Astrocyte (in vitro differentiated cells and primary cell): ENCODE data around the gene ST14. TPM values are rescaled to one million over a fixed set of nuclear protein-coding genes. Genes with fewer than 3 reads are reported as not detected.

ENCODE experiments used
- DNase-seq: peaks from one replicate; pipeline ENCODE4 v3.0.0-alpha.2; 2010; ENCODE audit warnings: low read depth
- FAIRE-seq: peaks from 2 replicates; lab custom pipeline; 2011; peaks lifted over from hg19 to GRCh38; lab: Jason Lieb, UNC
- H2AFZ ChIP-seq: 2 replicates; pipeline ENCODE4 v1.6.0; 2012; ENCODE audit warnings: low read depth, low read length, inconsistent platforms
- H3K27ac ChIP-seq: 2 replicates; pipeline ENCODE4 v1.5.1; 2011; ENCODE audit warnings: low read depth, low read length, inconsistent platforms
- H3K27me3 ChIP-seq: 2 replicates; pipeline ENCODE4 v1.6.0; 2011; ENCODE audit warnings: low read length, inconsistent platforms; ENCODE audit not compliant: insufficient read depth
- H3K36me3 ChIP-seq: 2 replicates; pipeline ENCODE4 v1.5.1; 2011; ENCODE audit warnings: low read length, inconsistent platforms; ENCODE audit not compliant: insufficient read depth
- H3K4me1 ChIP-seq: 2 replicates; pipeline ENCODE4 v1.5.1; 2011; ENCODE audit warnings: low read length, inconsistent platforms; ENCODE audit not compliant: insufficient read depth
- H3K4me2 ChIP-seq: 2 replicates; pipeline ENCODE4 v1.6.0; 2012; ENCODE audit warnings: low read length, inconsistent platforms
- H3K4me3 ChIP-seq: 2 replicates; pipeline ENCODE4 v1.5.1; 2011; ENCODE audit warnings: low read depth, mild to moderate bottlenecking, low read length, inconsistent platforms; ENCODE audit not compliant: insufficient read depth
- H3K79me2 ChIP-seq: 2 replicates; pipeline ENCODE4 v1.6.0; 2012; ENCODE audit warnings: mild to moderate bottlenecking, low read length, inconsistent platforms; ENCODE audit not compliant: insufficient read depth
- H3K9ac ChIP-seq: 2 replicates; pipeline ENCODE4 v1.6.0; 2012; ENCODE audit warnings: mild to moderate bottlenecking, low read length, inconsistent platforms
- H3K9me3 ChIP-seq: 2 replicates; pipeline ENCODE4 v1.5.1; 2012; ENCODE audit warnings: low read depth, mild to moderate bottlenecking, low read length, inconsistent platforms; ENCODE audit not compliant: insufficient read depth
- H4K20me1 ChIP-seq: 2 replicates; pipeline ENCODE4 v1.6.0; 2012; ENCODE audit warnings: low read length, inconsistent platforms; ENCODE audit not compliant: insufficient read depth
- H3K27ac Mint-ChIP-seq: one replicate; pipeline ENCODE4 v1.8.0; 2021; ENCODE audit warnings: mild to moderate bottlenecking, mixed read lengths; ENCODE audit not compliant: unreplicated experiment
- H3K27me3 Mint-ChIP-seq: one replicate; pipeline ENCODE4 v1.8.0; 2021; ENCODE audit warnings: low read depth, mixed read lengths; ENCODE audit not compliant: unreplicated experiment
- H3K36me3 Mint-ChIP-seq: one replicate; pipeline ENCODE4 v1.8.0; 2021; ENCODE audit warnings: low read depth, mixed read lengths; ENCODE audit not compliant: unreplicated experiment
- H3K4me1 Mint-ChIP-seq: one replicate; pipeline ENCODE4 v1.8.0; 2021; ENCODE audit warnings: low read depth, mixed read lengths; ENCODE audit not compliant: unreplicated experiment
- H3K4me3 Mint-ChIP-seq: one replicate; pipeline ENCODE4 v1.8.0; 2021; ENCODE audit warnings: mild to moderate bottlenecking, moderate library complexity, mixed read lengths; ENCODE audit not compliant: unreplicated experiment
- H3K9me3 Mint-ChIP-seq: one replicate; pipeline ENCODE4 v1.8.0; 2021; ENCODE audit warnings: mild to moderate bottlenecking, mixed read lengths; ENCODE audit not compliant: unreplicated experiment
- CTCF ChIP-seq: IDR thresholded peaks from 2 replicates; pipeline ENCODE4 v1.5.1; 2011; ENCODE audit warnings: low read depth, mild to moderate bottlenecking, inconsistent platforms, low read length, moderate library complexity; ENCODE audit not compliant: insufficient read depth
- EZH2 ChIP-seq: IDR thresholded peaks from 2 replicates; pipeline ENCODE4 v1.6.1; 2012; ENCODE audit warnings: mild to moderate bottlenecking, low read length, inconsistent platforms; ENCODE audit not compliant: insufficient read depth
- total RNA-seq: library from RNA; stranded (reverse); gene quantifications from 2 replicates; pipeline ENCODE4 v1.2.1, GENCODE V29; 2021

ST14 gene
- total RNA-seq, 1 donor from 2014 or later: 4.2 TPM

- H3K27me3 ChIP-seq: peaks cover 36% of the 10 kb centered on the region
- Mint-ChIP-seq H3K4me1 (peaks cover 19% of the 10 kb centered on the region), H3K27ac (no peak overlapping the region), H3K36me3 (no peaks in the 10 kb centered on the region), H3K27me3 (peaks cover 40% of the 10 kb centered on the region), H3K9me3 (no peaks in the 10 kb centered on the region), H3K4me3 (no peak overlapping the region)
- no peak overlapping the region for H3K4me3 ChIP-seq
- H3K36me3 ChIP-seq: no peaks in the 10 kb centered on the region
- no peaks in the 10 kb centered on the region for H3K79me2 ChIP-seq
- H3K9ac ChIP-seq: no peak overlapping the region
- H4K20me1 ChIP-seq: no peaks in the 10 kb centered on the region
- no peak overlapping the region for H2AFZ ChIP-seq
- H3K27ac ChIP-seq: no peak overlapping the region
- peaks cover 19% of the 10 kb centered on the region for H3K4me1 ChIP-seq
- FAIRE-seq (no peak), DNase-seq (no peak)
- H3K4me2 ChIP-seq: no peak overlapping the region
- H3K9me3 ChIP-seq: peaks cover 2% of the 10 kb centered on the region
- TF ChIP-seq CTCF (no peak), EZH2 (no peak)
These were observed 4.0 kb downstream of the ST14 start for GRCh38 chr11:130163346-130164220.

GRCh38 chr11:130164221-130164570 is 4.6 kb downstream of the ST14 start:
- DNase-seq (no peak), FAIRE-seq (no peak)
- Mint-ChIP-seq H3K4me1 (peaks cover 19% of the 10 kb centered on the region), H3K27ac (no peak overlapping the region), H3K27me3 (peaks cover 34% of the 10 kb centered on the region), H3K9me3 (no peaks in the 10 kb centered on the region), H3K4me3 (no peak overlapping the region), H3K36me3 (no peaks in the 10 kb centered on the region)
- Histone ChIP-seq H3K27me3 (peaks cover 30% of the 10 kb centered on the region), H3K4me2 (no peak overlapping the region), H4K20me1 (no peaks in the 10 kb centered on the region), H2AFZ (no peak overlapping the region), H3K27ac (no peak overlapping the region), H3K4me3 (no peak overlapping the region), H3K4me1 (peaks cover 19% of the 10 kb centered on the region), H3K36me3 (no peaks in the 10 kb centered on the region), H3K9ac (no peak overlapping the region), H3K79me2 (no peaks in the 10 kb centered on the region), H3K9me3 (no peaks in the 10 kb centered on the region)
- TF ChIP-seq EZH2 (no peak), CTCF (no peak)
